Stromal cell of bone marrow (primary cell): ENCODE data around the gene ARHGAP24.
"Not testable (repeated sequence)": the region's sequence is repeated elsewhere in the genome, so short reads cannot be mapped to it uniquely, and the experiment has no call there.

ENCODE experiments used
- DNase-seq: peaks from one replicate; pipeline ENCODE4 v3.0.0-alpha.2; 2012; ENCODE audit warnings: low read depth

Gene ARHGAP24

GRCh38 chr4:85482010-85482738 is 7.2 kb downstream of the ARHGAP24 start:
- DNase-seq = no peak

GRCh38 chr4:85486425-85487086 is 11.6 kb downstream of the ARHGAP24 start:
- DNase-seq = no peak

GRCh38 chr4:85488416-85488815 is 13.5 kb downstream of the ARHGAP24 start:
- no peak for DNase-seq

- DNase-seq = no peak
These were observed 14.5 kb downstream of the ARHGAP24 start for GRCh38 chr4:85489273-85489981.

GRCh38 chr4:85491527-85491926 is 16.6 kb downstream of the ARHGAP24 start:
- no peak for DNase-seq

- no peak for DNase-seq
These were observed 17.4 kb downstream of the ARHGAP24 start for GRCh38 chr4:85492336-85492735.

- no peak for DNase-seq
These were observed 20.7 kb downstream of the ARHGAP24 start for GRCh38 chr4:85495621-85496020.

GRCh38 chr4:85496126-85496849 is 21.3 kb downstream of the ARHGAP24 start:
- DNase-seq = no peak

- peak; percentile 70 for DNase-seq
These were observed 22.0 kb downstream of the ARHGAP24 start for GRCh38 chr4:85496933-85497332.

- peak; percentile 45 for DNase-seq
These were observed 23.3 kb downstream of the ARHGAP24 start for GRCh38 chr4:85498068-85498733.

GRCh38 chr4:85499573-85499972 is 24.6 kb downstream of the ARHGAP24 start:
- DNase-seq = no peak

- DNase-seq = no peak
These were observed 25.3 kb downstream of the ARHGAP24 start for GRCh38 chr4:85500110-85500867.

GRCh38 chr4:85501145-85501544 is 26.2 kb downstream of the ARHGAP24 start:
- not testable (repeated sequence) for DNase-seq

GRCh38 chr4:85508654-85509053 is 33.7 kb downstream of the ARHGAP24 start:
- no peak for DNase-seq

GRCh38 chr4:85509882-85510631 is 35.1 kb downstream of the ARHGAP24 start:
- no peak for DNase-seq

- DNase-seq = no peak
These were observed 35.7 kb downstream of the ARHGAP24 start for GRCh38 chr4:85510632-85510984.

- peak; percentile 61 for DNase-seq
These were observed 37.7 kb downstream of the ARHGAP24 start for GRCh38 chr4:85512446-85513205.

- no peak for DNase-seq
These were observed 39.2 kb downstream of the ARHGAP24 start for GRCh38 chr4:85514117-85514516.

GRCh38 chr4:85514783-85515182 is 39.8 kb downstream of the ARHGAP24 start:
- DNase-seq = no peak

- DNase-seq = no peak
These were observed 40.8 kb downstream of the ARHGAP24 start for GRCh38 chr4:85515701-85516100.
